IPS-15b (cell line): ENCODE measurements around the gene RBBP6.
"Not testable (repeated sequence)": the region's sequence is repeated elsewhere in the genome, so short reads cannot be mapped to it uniquely, and the experiment has no call there.

Experiments used
- H3K27me3 ChIP-seq: one replicate; pipeline ENCODE4 v1.6.1; 2013; ENCODE audit warnings: low read length; ENCODE audit not compliant: control insufficient read depth, insufficient read depth
- H3K36me3 ChIP-seq: one replicate; pipeline ENCODE4 v1.6.1; 2013; ENCODE audit warnings: low read length; ENCODE audit not compliant: control insufficient read depth, insufficient read depth
- H3K4me1 ChIP-seq: one replicate; pipeline ENCODE4 v1.6.1; 2013; ENCODE audit warnings: mild to moderate bottlenecking, low read length; ENCODE audit not compliant: control insufficient read depth, insufficient read depth
- H3K4me3 ChIP-seq: one replicate; pipeline ENCODE4 v1.5.1; 2013; ENCODE audit warnings: low read depth, low read length
- H3K9ac ChIP-seq: one replicate; pipeline ENCODE4 v1.6.1; 2013; ENCODE audit warnings: low read depth, mild to moderate bottlenecking, low read length
- H3K9me3 ChIP-seq: one replicate; pipeline ENCODE4 v1.6.1; 2013; ENCODE audit warnings: mild to moderate bottlenecking, low read length; ENCODE audit not compliant: control insufficient read depth, insufficient read depth

RBBP6 gene

GRCh38 chr16:24539295-24539849 is at the start of gene RBBP6:
Gene RBBP6 (plus strand): TSS chr16:24539566. CDS start chr16:24540627, 1,061 bp downstream.
- H3K27me3 ChIP-seq = no peaks in the 10 kb centered on the region
- peak within 1 kb of the TSS; percentile 92 for H3K9ac ChIP-seq
- H3K36me3 ChIP-seq = no peaks in the 10 kb centered on the region
- peaks cover 12% of the 10 kb centered on the region for H3K4me1 ChIP-seq
- H3K9me3 ChIP-seq = no peaks in the 10 kb centered on the region
- peak within 1 kb of the TSS; percentile 91 for H3K4me3 ChIP-seq

GRCh38 chr16:24490866-24491265 is 48.5 kb upstream of the RBBP6 start:
- no peaks in the 10 kb centered on the region for H3K4me1 ChIP-seq
- H3K9ac ChIP-seq = no peak overlapping the region
- H3K9me3 ChIP-seq = no peaks in the 10 kb centered on the region
- no peak overlapping the region for H3K4me3 ChIP-seq
- H3K36me3 ChIP-seq = no peaks in the 10 kb centered on the region
- peaks cover 8% of the 10 kb centered on the region for H3K27me3 ChIP-seq

- H3K4me3 ChIP-seq = no peak overlapping the region
- no peak overlapping the region for H3K9ac ChIP-seq
- H3K9me3 ChIP-seq = no peaks in the 10 kb centered on the region
- no peaks in the 10 kb centered on the region for H3K4me1 ChIP-seq
- H3K27me3 ChIP-seq = peaks cover 4% of the 10 kb centered on the region
- no peaks in the 10 kb centered on the region for H3K36me3 ChIP-seq
These were observed 47.6 kb upstream of the RBBP6 start for GRCh38 chr16:24491731-24492130.

GRCh38 chr16:24493821-24494220 is 45.5 kb upstream of the RBBP6 start:
- Histone ChIP-seq H3K9ac (no peak overlapping the region), H3K4me3 (no peak overlapping the region), H3K27me3 (no peaks in the 10 kb centered on the region), H3K4me1 (peaks cover 5% of the 10 kb centered on the region), H3K9me3 (no peaks in the 10 kb centered on the region), H3K36me3 (no peaks in the 10 kb centered on the region)

GRCh38 chr16:24495207-24495606 is 44.2 kb upstream of the RBBP6 start:
- not testable (repeated sequence) for H3K27me3 ChIP-seq

GRCh38 chr16:24497440-24497839 is 41.9 kb upstream of the RBBP6 start:
- Histone ChIP-seq H3K36me3 (no peaks in the 10 kb centered on the region), H3K27me3 (no peaks in the 10 kb centered on the region), H3K4me3 (no peak overlapping the region), H3K9me3 (no peaks in the 10 kb centered on the region), H3K9ac (no peak overlapping the region), H3K4me1 (peaks cover 5% of the 10 kb centered on the region)

More at GRCh38 chr16:24495207-24495606, 44.2 kb upstream of the RBBP6 start:
- H3K4me3 ChIP-seq, H3K4me1 ChIP-seq, H3K9me3 ChIP-seq, H3K36me3 ChIP-seq, H3K9ac ChIP-seq: not testable (repeated sequence)

- H3K4me1 ChIP-seq = peaks cover 5% of the 10 kb centered on the region
- H3K4me3 ChIP-seq = no peak overlapping the region
- no peaks in the 10 kb centered on the region for H3K9me3 ChIP-seq
- H3K36me3 ChIP-seq = no peaks in the 10 kb centered on the region
- no peak overlapping the region for H3K9ac ChIP-seq
- no peaks in the 10 kb centered on the region for H3K27me3 ChIP-seq
These were observed 40.1 kb upstream of the RBBP6 start for GRCh38 chr16:24499193-24499814.

GRCh38 chr16:24504472-24505345 is 34.7 kb upstream of the RBBP6 start:
- Histone ChIP-seq H3K4me3 (no peak overlapping the region), H3K9me3 (no peaks in the 10 kb centered on the region), H3K9ac (no peak overlapping the region)

GRCh38 chr16:24505959-24506358 is 33.4 kb upstream of the RBBP6 start:
- Histone ChIP-seq H3K36me3 (no peaks in the 10 kb centered on the region), H3K4me3 (no peak overlapping the region), H3K9me3 (no peaks in the 10 kb centered on the region), H3K9ac (no peak overlapping the region), H3K27me3 (peaks cover 4% of the 10 kb centered on the region), H3K4me1 (no peaks in the 10 kb centered on the region)

More at GRCh38 chr16:24504472-24505345, 34.7 kb upstream of the RBBP6 start:
- Histone ChIP-seq H3K27me3 (peaks cover 4% of the 10 kb centered on the region), H3K4me1 (no peaks in the 10 kb centered on the region), H3K36me3 (no peaks in the 10 kb centered on the region)

GRCh38 chr16:24507959-24508480 is 31.3 kb upstream of the RBBP6 start:
- H3K9ac ChIP-seq = no peak overlapping the region
- no peaks in the 10 kb centered on the region for H3K4me1 ChIP-seq
- no peak overlapping the region for H3K4me3 ChIP-seq
- H3K27me3 ChIP-seq = peaks cover 4% of the 10 kb centered on the region
- H3K36me3 ChIP-seq = no peaks in the 10 kb centered on the region
- H3K9me3 ChIP-seq = no peaks in the 10 kb centered on the region

- Histone ChIP-seq H3K9me3 (no peaks in the 10 kb centered on the region), H3K9ac (no peak overlapping the region), H3K27me3 (peaks cover 4% of the 10 kb centered on the region), H3K36me3 (no peaks in the 10 kb centered on the region), H3K4me1 (no peaks in the 10 kb centered on the region), H3K4me3 (no peak overlapping the region)
These were observed 30.8 kb upstream of the RBBP6 start for GRCh38 chr16:24508614-24509013.
